Esophagus muscularis mucosa (tissue), 4 donors: ENCODE results near the gene MOB3A. TPM values are rescaled to one million over a fixed set of nuclear protein-coding genes. Genes with fewer than 3 reads are reported as not detected.

Source experiments
- DNase-seq: peaks from one replicate; pipeline ENCODE4 v3.0.0-alpha.2; 2017; ENCODE audit errors: extremely low spot score
- H3K27ac ChIP-seq, 4 donors: fragments of 200-600 bp; sonication (generic); replicated peaks in 1 of 4; 1 replicate in 3 of 4; 2 replicates in 1 of 4; pipeline ENCODE4 v1.5.1; 2016 to 2019; ENCODE audit warnings: mild to moderate bottlenecking in 1 of 4
- H3K27me3 ChIP-seq, 4 donors: fragments of 200-600 bp; sonication (generic); one replicate each; pipeline versions ENCODE4 v1.5.1 to v1.6.0; 2016 to 2019
- H3K36me3 ChIP-seq, 4 donors: fragments of 200-600 bp; sonication (generic); one replicate each; pipeline ENCODE4 v1.5.1; 2016 to 2019
- H3K4me1 ChIP-seq, 4 donors: fragments of 200-600 bp; sonication (generic); one replicate each; pipeline ENCODE4 v1.5.1; 2016 to 2019
- H3K4me3 ChIP-seq, 4 donors: fragments of 200-600 bp; sonication (generic); 1 replicate in 2 of 4; 2 replicates in 2 of 4; pipeline ENCODE4 v1.5.1; 2016 to 2019; ENCODE audit warnings: mild to moderate bottlenecking in 4 of 4, moderate library complexity in 1 of 4
- H3K9me3 ChIP-seq, 4 donors: fragments of 200-600 bp; sonication (generic); 1 replicate in 3 of 4; 2 replicates in 1 of 4; pipeline ENCODE4 v1.5.1; 2016 to 2019
- EP300 ChIP-seq: sonication (generic); formaldehyde crosslinking; IDR thresholded peaks from one replicate; pipeline ENCODE4 v1.6.1; 2017; ENCODE audit warnings: antibody characterized with exemption
- POLR2A ChIP-seq: fragments of 450-650 bp; IDR thresholded peaks from one replicate; pipeline ENCODE4 v1.6.1; 2017; ENCODE audit warnings: antibody characterized with exemption, moderate library complexity, mild to moderate bottlenecking, low read depth
- POLR2AphosphoS5 ChIP-seq, 2 donors: sonication (generic); formaldehyde crosslinking; IDR thresholded peaks; one replicate each; pipeline ENCODE4 v1.6.1; 2017; ENCODE audit warnings: antibody characterized with exemption in 2 of 2
- WGBS: methylation state at CpG from one replicate; pipeline ENCODE4 v1.1.5; 2018; 5-methylcytosine and 5-hydroxymethylcytosine counted together
- intact Hi-C: fragments of 100-400 bp; cut with DNase I; formaldehyde crosslinking; loops from one replicate; pipeline ENCODE4 v1.15.1; 2023
- total RNA-seq, 4 donors: library from RNA; depleted of rRNA; stranded (reverse); fragments of >200 nt; gene quantifications; one replicate each; pipeline versions ENCODE4 v1.1.0 to v1.2.1, GENCODE V29; 2016
- TF ChIP-seq, protein P1 (sequence below), 3 experiments: fragments of 200-600 bp in 2 of 3; fragments of 450-650 bp in 1 of 3; sonication (generic) in 2 of 3; IDR thresholded peaks; one replicate each; pipeline ENCODE4 v1.5.1; 2017 to 2019; ENCODE audit warnings: antibody characterized with exemption in 3 of 3, mild to moderate bottlenecking in 2 of 3, moderate library complexity in 1 of 3

Gene MOB3A
- total RNA-seq, 4 donors from 2014 or later = 43.6 to 85.2 (median 56.3) TPM

- no peak for DNase-seq
- H3K36me3 ChIP-seq = peaks cover 94 to 100% (median 97%) of the 10 kb centered on the region in 4 donors
- H3K27ac ChIP-seq = no peak overlapping the region
- H3K9me3 ChIP-seq = no peaks in the 10 kb centered on the region
- no peaks in the 10 kb centered on the region for H3K4me1 ChIP-seq
- H3K27me3 ChIP-seq = no peaks in the 10 kb centered on the region
- no peak overlapping the region for H3K4me3 ChIP-seq
- WGBS = 89% methylated on average over 22 of the region's 31 CpGs
- TF ChIP-seq POLR2A (no peak), EP300 (no peak), POLR2AphosphoS5 (IDR thresholded peaks at IDR 0.05) (no peak)
- TF ChIP-seq, protein P1, sequence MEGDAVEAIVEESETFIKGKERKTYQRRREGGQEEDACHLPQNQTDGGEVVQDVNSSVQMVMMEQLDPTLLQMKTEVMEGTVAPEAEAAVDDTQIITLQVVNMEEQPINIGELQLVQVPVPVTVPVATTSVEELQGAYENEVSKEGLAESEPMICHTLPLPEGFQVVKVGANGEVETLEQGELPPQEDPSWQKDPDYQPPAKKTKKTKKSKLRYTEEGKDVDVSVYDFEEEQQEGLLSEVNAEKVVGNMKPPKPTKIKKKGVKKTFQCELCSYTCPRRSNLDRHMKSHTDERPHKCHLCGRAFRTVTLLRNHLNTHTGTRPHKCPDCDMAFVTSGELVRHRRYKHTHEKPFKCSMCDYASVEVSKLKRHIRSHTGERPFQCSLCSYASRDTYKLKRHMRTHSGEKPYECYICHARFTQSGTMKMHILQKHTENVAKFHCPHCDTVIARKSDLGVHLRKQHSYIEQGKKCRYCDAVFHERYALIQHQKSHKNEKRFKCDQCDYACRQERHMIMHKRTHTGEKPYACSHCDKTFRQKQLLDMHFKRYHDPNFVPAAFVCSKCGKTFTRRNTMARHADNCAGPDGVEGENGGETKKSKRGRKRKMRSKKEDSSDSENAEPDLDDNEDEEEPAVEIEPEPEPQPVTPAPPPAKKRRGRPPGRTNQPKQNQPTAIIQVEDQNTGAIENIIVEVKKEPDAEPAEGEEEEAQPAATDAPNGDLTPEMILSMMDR (IDR thresholded peaks at IDR 0.05) = no peak
- intact Hi-C loops = no loop called here
These were observed 24.0 kb upstream of the MOB3A start for GRCh38 chr19:2119921-2120785.

- Histone ChIP-seq H3K27ac (no peak overlapping the region), H3K36me3 (peaks cover 99 to 100% (median 100%) of the 10 kb centered on the region in 4 donors), H3K27me3 (no peaks in the 10 kb centered on the region), H3K9me3 (no peaks in the 10 kb centered on the region), H3K4me1 (no peaks in the 10 kb centered on the region), H3K4me3 (no peak overlapping the region)
- TF ChIP-seq, protein P1 (IDR thresholded peaks at IDR 0.05) = no peak
- no peak for TF ChIP-seq POLR2AphosphoS5 (IDR thresholded peaks at IDR 0.05)
- no peak for TF ChIP-seq POLR2A
- TF ChIP-seq EP300 = no peak
- intact Hi-C loops = no loop called here
- no CpG with 5 or more reads among the region's 18 CpGs for WGBS
- DNase-seq = no peak
These were observed 22.3 kb upstream of the MOB3A start for GRCh38 chr19:2118438-2118837.

GRCh38 chr19:2117215-2117960, 21.3 kb upstream of the MOB3A start:
- H3K27me3 ChIP-seq = no peaks in the 10 kb centered on the region
- WGBS = 86% methylated on average over 18 of the region's 27 CpGs
- H3K36me3 ChIP-seq = peaks cover 99 to 100% (median 100%) of the 10 kb centered on the region in 4 donors
- intact Hi-C loops = no loop called here
- TF ChIP-seq POLR2AphosphoS5 (IDR thresholded peaks at IDR 0.05) (no peak), POLR2A (no peak), EP300 (no peak)
- TF ChIP-seq, protein P1 (IDR thresholded peaks at IDR 0.05) = no peak
- no peak overlapping the region for H3K27ac ChIP-seq
- H3K4me1 ChIP-seq = no peaks in the 10 kb centered on the region
- H3K9me3 ChIP-seq = no peaks in the 10 kb centered on the region
- DNase-seq = no peak
- no peak overlapping the region for H3K4me3 ChIP-seq

GRCh38 chr19:2116507-2116906, 20.4 kb upstream of the MOB3A start:
- DNase-seq = no peak
- intact Hi-C loops = no loop called here
- H3K36me3 ChIP-seq = peaks cover 99 to 100% (median 100%) of the 10 kb centered on the region in 4 donors

More at GRCh38 chr19:2116507-2116906, 20.4 kb upstream of the MOB3A start:
- TF ChIP-seq, protein P1 (IDR thresholded peaks at IDR 0.05) = no peak
- TF ChIP-seq EP300 (no peak), POLR2A (no peak)
- Histone ChIP-seq H3K27ac (no peak overlapping the region), H3K27me3 (no peaks in the 10 kb centered on the region), H3K4me1 (no peaks in the 10 kb centered on the region), H3K4me3 (no peak overlapping the region), H3K9me3 (no peaks in the 10 kb centered on the region)
- WGBS = 94% methylated on average over 19 of the region's 25 CpGs
